Measurements from ENCODE around the gene CDC42SE2. TPM values are rescaled to one million over a fixed set of nuclear protein-coding genes. Genes with fewer than 3 reads are reported as not detected.
A peak's percentile ranks its signal among the peaks of the same experiment; 100 is the strongest.
"Not testable (repeated sequence)": the region's sequence is repeated elsewhere in the genome, so short reads cannot be mapped to it uniquely, and the experiment has no call there.

The CDC42SE2 gene
- total RNA-seq, 6 donors from 2014 or later, result 13.6 to 92.1 (median 36.5) TPM

DNA sequence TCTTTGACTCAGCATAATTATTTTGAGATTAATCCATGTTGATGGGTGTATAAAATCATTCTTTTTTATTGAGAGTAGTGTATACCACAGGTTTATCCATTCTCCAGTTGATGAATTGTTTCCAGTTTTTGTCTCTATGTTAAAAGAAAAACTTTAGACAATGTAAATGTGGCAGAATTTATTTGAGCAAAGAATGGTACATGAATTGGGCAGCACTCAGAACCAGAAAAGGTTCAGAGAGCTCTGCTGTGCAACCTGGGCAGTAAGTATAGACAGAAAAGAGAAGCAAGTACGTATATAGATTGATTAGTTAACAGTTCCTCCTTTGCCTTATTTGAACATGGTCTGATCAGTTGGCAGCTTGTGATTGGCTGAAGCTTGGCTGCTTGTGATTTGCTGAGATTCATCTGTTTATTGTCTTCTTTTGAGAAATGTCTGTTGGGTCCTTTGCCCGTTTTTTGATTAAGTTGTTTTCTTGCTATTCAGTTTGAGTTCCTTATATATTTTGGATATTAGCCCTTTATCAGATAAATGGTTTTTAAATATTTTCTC is 41.4 kb downstream of the CDC42SE2 start:
- H3K4me3 ChIP-seq, result no peak overlapping the region
- H3K27me3 ChIP-seq, result no peaks in the 10 kb centered on the region
- ATAC-seq (ENCODE audit: low FRiP score in 2 of 2), result no peak
- TF ChIP-seq POLR2A (IDR thresholded peaks at IDR 0.05) (no peak), EP300 (IDR thresholded peaks at IDR 0.05) (no peak), POLR2AphosphoS5 (IDR thresholded peaks at IDR 0.05) (no peak)
- TF ChIP-seq, protein P1, sequence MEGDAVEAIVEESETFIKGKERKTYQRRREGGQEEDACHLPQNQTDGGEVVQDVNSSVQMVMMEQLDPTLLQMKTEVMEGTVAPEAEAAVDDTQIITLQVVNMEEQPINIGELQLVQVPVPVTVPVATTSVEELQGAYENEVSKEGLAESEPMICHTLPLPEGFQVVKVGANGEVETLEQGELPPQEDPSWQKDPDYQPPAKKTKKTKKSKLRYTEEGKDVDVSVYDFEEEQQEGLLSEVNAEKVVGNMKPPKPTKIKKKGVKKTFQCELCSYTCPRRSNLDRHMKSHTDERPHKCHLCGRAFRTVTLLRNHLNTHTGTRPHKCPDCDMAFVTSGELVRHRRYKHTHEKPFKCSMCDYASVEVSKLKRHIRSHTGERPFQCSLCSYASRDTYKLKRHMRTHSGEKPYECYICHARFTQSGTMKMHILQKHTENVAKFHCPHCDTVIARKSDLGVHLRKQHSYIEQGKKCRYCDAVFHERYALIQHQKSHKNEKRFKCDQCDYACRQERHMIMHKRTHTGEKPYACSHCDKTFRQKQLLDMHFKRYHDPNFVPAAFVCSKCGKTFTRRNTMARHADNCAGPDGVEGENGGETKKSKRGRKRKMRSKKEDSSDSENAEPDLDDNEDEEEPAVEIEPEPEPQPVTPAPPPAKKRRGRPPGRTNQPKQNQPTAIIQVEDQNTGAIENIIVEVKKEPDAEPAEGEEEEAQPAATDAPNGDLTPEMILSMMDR (IDR thresholded peaks at IDR 0.05), result no peak
- H3K9me3 ChIP-seq, result no peaks in the 10 kb centered on the region
- peaks cover 0 to 21% (median 8%) of the 10 kb centered on the region in 4 donors for H3K4me1 ChIP-seq
- 83 to 84% methylated on average over 2 of the region's 2 CpGs for WGBS, 2 donors
- H3K36me3 ChIP-seq, result no peaks in the 10 kb centered on the region
- no peak for DNase-seq
- H3K27ac ChIP-seq, result no peak overlapping the region

DNA sequence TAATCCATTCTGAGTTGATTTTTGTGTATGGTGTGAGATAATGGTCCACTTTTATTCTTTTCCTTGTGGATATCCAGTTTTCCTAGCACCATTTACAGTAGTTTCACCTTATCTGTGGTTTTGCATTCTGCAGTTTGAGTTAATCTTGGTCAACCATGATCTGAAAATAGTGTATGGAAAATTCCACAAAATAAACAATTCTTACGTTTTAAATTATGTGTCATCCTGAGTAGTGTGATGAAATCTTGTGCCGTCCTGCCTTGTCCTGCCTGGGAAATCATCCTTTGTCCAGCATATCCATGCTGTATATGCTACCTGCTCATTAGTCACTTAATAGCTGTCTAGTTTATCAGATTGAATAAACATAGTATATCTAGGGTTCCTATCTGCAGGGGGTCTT is 42.1 kb downstream of the CDC42SE2 start:
- TF ChIP-seq EP300 (IDR thresholded peaks at IDR 0.05), result no peak

GRCh38 chr5:131312235-131312772 is 48.5 kb downstream of the CDC42SE2 start:
- Histone ChIP-seq H3K36me3 (peaks cover 0 to 10% (median 0%) of the 10 kb centered on the region in 4 donors), H3K4me3 (peak overlapping the region in 1 of 4 donors; percentile 6), H3K4me1 (peaks cover 2 to 25% (median 8%) of the 10 kb centered on the region in 4 donors), H3K27ac (peak overlapping the region in 1 of 4 donors; percentile 23)
- peak in 1 of 2 donors; percentile 20 for TF ChIP-seq POLR2AphosphoS5 (IDR thresholded peaks at IDR 0.05)
- not testable (repeated sequence) for DNase-seq; H3K27me3 ChIP-seq; ATAC-seq (ENCODE audit: low FRiP score in 2 of 2); H3K9me3 ChIP-seq
- 85 to 90% methylated on average over 16 of the region's 16 CpGs for WGBS, 2 donors

More for the DNA sequence above, 42.1 kb downstream of the CDC42SE2 start:
- no peak overlapping the region for H3K4me3 ChIP-seq
- no peak overlapping the region for H3K27ac ChIP-seq
- peaks cover 0 to 21% (median 8%) of the 10 kb centered on the region in 4 donors for H3K4me1 ChIP-seq
- no peak for DNase-seq
- H3K36me3 ChIP-seq, result no peaks in the 10 kb centered on the region
- no peak for ATAC-seq (ENCODE audit: low FRiP score in 2 of 2)
- 44 to 45% methylated on average over 2 of the region's 2 CpGs for WGBS, 2 donors
- H3K9me3 ChIP-seq, result no peaks in the 10 kb centered on the region
- H3K27me3 ChIP-seq, result no peaks in the 10 kb centered on the region

DNA sequence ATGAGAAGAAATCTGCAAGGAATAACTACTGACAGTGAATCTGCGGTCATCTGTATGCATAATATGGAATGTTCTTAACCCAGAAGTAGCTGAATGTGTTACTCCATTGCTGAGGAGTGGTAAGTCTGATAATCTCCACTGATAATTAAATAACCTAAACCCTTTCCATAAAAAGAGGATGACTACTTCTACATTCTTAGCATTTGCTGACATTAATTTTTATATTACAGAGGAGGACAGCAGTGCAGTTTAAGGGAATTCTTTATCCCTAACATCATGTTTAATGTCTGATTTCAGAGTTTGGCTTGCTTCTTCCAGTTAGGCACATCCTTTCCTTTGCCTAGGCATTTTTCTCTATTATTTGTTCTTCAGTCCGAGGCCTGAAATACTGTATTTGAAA is 52.2 kb downstream of the CDC42SE2 start:
- no peak overlapping the region for H3K4me3 ChIP-seq
- ATAC-seq (ENCODE audit: low FRiP score in 2 of 2), result no peak
- no peak for DNase-seq
- no peak overlapping the region for H3K27ac ChIP-seq
- H3K4me1 ChIP-seq, result peaks cover 2 to 25% (median 8%) of the 10 kb centered on the region in 4 donors
- 92 to 100% methylated on average over 2 of the region's 2 CpGs for WGBS, 2 donors
- TF ChIP-seq EP300 (IDR thresholded peaks at IDR 0.05) (no peak), POLR2AphosphoS5 (IDR thresholded peaks at IDR 0.05) (no peak), POLR2A (IDR thresholded peaks at IDR 0.05) (no peak)
- TF ChIP-seq, protein P1 (IDR thresholded peaks at IDR 0.05), result no peak
- no peaks in the 10 kb centered on the region for H3K27me3 ChIP-seq
- no peaks in the 10 kb centered on the region for H3K9me3 ChIP-seq
- peaks cover 0 to 15% (median 0%) of the 10 kb centered on the region in 4 donors for H3K36me3 ChIP-seq

- ATAC-seq (ENCODE audit: low FRiP score in 2 of 2), result no peak
- no peak overlapping the region for H3K4me3 ChIP-seq
- DNase-seq, result no peak
- H3K4me1 ChIP-seq, result peaks cover 2 to 25% (median 7%) of the 10 kb centered on the region in 4 donors
- no peak overlapping the region for H3K27ac ChIP-seq
- TF ChIP-seq EP300 (IDR thresholded peaks at IDR 0.05) (no peak), POLR2AphosphoS5 (IDR thresholded peaks at IDR 0.05) (no peak), POLR2A (IDR thresholded peaks at IDR 0.05) (no peak)
- TF ChIP-seq, protein P1 (IDR thresholded peaks at IDR 0.05), result no peak
- H3K36me3 ChIP-seq, result peaks cover 0 to 15% (median 0%) of the 10 kb centered on the region in 4 donors
- WGBS, 2 donors, result 80 to 83% methylated on average over 2 of the region's 2 CpGs
- no peaks in the 10 kb centered on the region for H3K9me3 ChIP-seq
- H3K27me3 ChIP-seq, result no peaks in the 10 kb centered on the region
Measured at GRCh38 chr5:131316822-131317221, 53.0 kb downstream of the CDC42SE2 start.

DNA sequence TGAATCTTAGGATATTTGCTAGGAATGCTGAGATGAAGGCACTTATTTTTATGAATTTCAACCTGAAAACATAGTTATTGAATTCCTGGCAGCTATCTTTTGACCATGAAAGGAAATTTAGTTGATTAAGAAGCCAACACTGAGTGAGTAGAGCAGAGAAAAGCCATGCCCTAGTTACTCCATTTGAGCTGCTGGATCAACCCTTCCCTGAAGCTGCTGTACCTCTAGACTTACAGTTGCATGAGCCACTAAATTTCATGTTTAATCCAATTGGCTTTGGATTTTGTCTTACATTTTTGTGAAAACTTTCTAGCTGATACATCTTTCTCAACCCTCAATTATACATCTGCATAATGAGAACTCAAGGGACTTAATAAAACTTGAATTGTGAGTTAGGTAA is 54.6 kb downstream of the CDC42SE2 start:
- Histone ChIP-seq H3K4me3 (no peak overlapping the region), H3K4me1 (peaks cover 0 to 14% (median 3%) of the 10 kb centered on the region in 4 donors), H3K36me3 (peaks cover 0 to 18% (median 0%) of the 10 kb centered on the region in 4 donors), H3K9me3 (no peaks in the 10 kb centered on the region), H3K27me3 (no peaks in the 10 kb centered on the region), H3K27ac (no peak overlapping the region)
- TF ChIP-seq, protein P1 (IDR thresholded peaks at IDR 0.05), result no peak
- TF ChIP-seq POLR2AphosphoS5 (IDR thresholded peaks at IDR 0.05), result no peak
- TF ChIP-seq EP300 (IDR thresholded peaks at IDR 0.05), result no peak
- TF ChIP-seq POLR2A (IDR thresholded peaks at IDR 0.05), result no peak
- no peak for DNase-seq
- no peak for ATAC-seq (ENCODE audit: low FRiP score in 2 of 2)
